Astrocyte (in vitro differentiated cells and primary cell): ENCODE results near the gene EIF3F. TPM values are rescaled to one million over a fixed set of nuclear protein-coding genes. Genes with fewer than 3 reads are reported as not detected.

Experiments used
- DNase-seq: peaks from one replicate; pipeline ENCODE4 v3.0.0-alpha.2; 2010; ENCODE audit warnings: low read depth
- FAIRE-seq: peaks from 2 replicates; lab custom pipeline; 2011; peaks lifted over from hg19 to GRCh38; lab: Jason Lieb, UNC
- H2AFZ ChIP-seq: 2 replicates; pipeline ENCODE4 v1.6.0; 2012; ENCODE audit warnings: low read depth, low read length, inconsistent platforms
- H3K27ac ChIP-seq: 2 replicates; pipeline ENCODE4 v1.5.1; 2011; ENCODE audit warnings: low read depth, low read length, inconsistent platforms
- H3K27me3 ChIP-seq: 2 replicates; pipeline ENCODE4 v1.6.0; 2011; ENCODE audit warnings: low read length, inconsistent platforms; ENCODE audit not compliant: insufficient read depth
- H3K36me3 ChIP-seq: 2 replicates; pipeline ENCODE4 v1.5.1; 2011; ENCODE audit warnings: low read length, inconsistent platforms; ENCODE audit not compliant: insufficient read depth
- H3K4me1 ChIP-seq: 2 replicates; pipeline ENCODE4 v1.5.1; 2011; ENCODE audit warnings: low read length, inconsistent platforms; ENCODE audit not compliant: insufficient read depth
- H3K4me2 ChIP-seq: 2 replicates; pipeline ENCODE4 v1.6.0; 2012; ENCODE audit warnings: low read length, inconsistent platforms
- H3K4me3 ChIP-seq: 2 replicates; pipeline ENCODE4 v1.5.1; 2011; ENCODE audit warnings: low read depth, mild to moderate bottlenecking, low read length, inconsistent platforms; ENCODE audit not compliant: insufficient read depth
- H3K79me2 ChIP-seq: 2 replicates; pipeline ENCODE4 v1.6.0; 2012; ENCODE audit warnings: mild to moderate bottlenecking, low read length, inconsistent platforms; ENCODE audit not compliant: insufficient read depth
- H3K9ac ChIP-seq: 2 replicates; pipeline ENCODE4 v1.6.0; 2012; ENCODE audit warnings: mild to moderate bottlenecking, low read length, inconsistent platforms
- H3K9me3 ChIP-seq: 2 replicates; pipeline ENCODE4 v1.5.1; 2012; ENCODE audit warnings: low read depth, mild to moderate bottlenecking, low read length, inconsistent platforms; ENCODE audit not compliant: insufficient read depth
- H4K20me1 ChIP-seq: 2 replicates; pipeline ENCODE4 v1.6.0; 2012; ENCODE audit warnings: low read length, inconsistent platforms; ENCODE audit not compliant: insufficient read depth
- H3K27ac Mint-ChIP-seq: one replicate; pipeline ENCODE4 v1.8.0; 2021; ENCODE audit warnings: mild to moderate bottlenecking, mixed read lengths; ENCODE audit not compliant: unreplicated experiment
- H3K27me3 Mint-ChIP-seq: one replicate; pipeline ENCODE4 v1.8.0; 2021; ENCODE audit warnings: low read depth, mixed read lengths; ENCODE audit not compliant: unreplicated experiment
- H3K36me3 Mint-ChIP-seq: one replicate; pipeline ENCODE4 v1.8.0; 2021; ENCODE audit warnings: low read depth, mixed read lengths; ENCODE audit not compliant: unreplicated experiment
- H3K4me1 Mint-ChIP-seq: one replicate; pipeline ENCODE4 v1.8.0; 2021; ENCODE audit warnings: low read depth, mixed read lengths; ENCODE audit not compliant: unreplicated experiment
- H3K4me3 Mint-ChIP-seq: one replicate; pipeline ENCODE4 v1.8.0; 2021; ENCODE audit warnings: mild to moderate bottlenecking, moderate library complexity, mixed read lengths; ENCODE audit not compliant: unreplicated experiment
- H3K9me3 Mint-ChIP-seq: one replicate; pipeline ENCODE4 v1.8.0; 2021; ENCODE audit warnings: mild to moderate bottlenecking, mixed read lengths; ENCODE audit not compliant: unreplicated experiment
- CTCF ChIP-seq: IDR thresholded peaks from 2 replicates; pipeline ENCODE4 v1.5.1; 2011; ENCODE audit warnings: low read depth, mild to moderate bottlenecking, inconsistent platforms, low read length, moderate library complexity; ENCODE audit not compliant: insufficient read depth
- EZH2 ChIP-seq: IDR thresholded peaks from 2 replicates; pipeline ENCODE4 v1.6.1; 2012; ENCODE audit warnings: mild to moderate bottlenecking, low read length, inconsistent platforms; ENCODE audit not compliant: insufficient read depth
- total RNA-seq: library from RNA; stranded (reverse); gene quantifications from 2 replicates; pipeline ENCODE4 v1.2.1, GENCODE V29; 2021

Gene EIF3F
- total RNA-seq, 1 donor from 2014 or later = 260 TPM

GRCh38 chr11:8032122-8032521 lies 45.0 kb downstream of the EIF3F start:
- Mint-ChIP-seq H3K9me3 (peaks cover 3% of the 10 kb centered on the region), H3K4me1 (peaks cover 6% of the 10 kb centered on the region), H3K27ac (no peak overlapping the region), H3K36me3 (no peaks in the 10 kb centered on the region), H3K27me3 (peaks cover 55% of the 10 kb centered on the region), H3K4me3 (no peak overlapping the region)
- H3K27me3 ChIP-seq = peaks cover 9% of the 10 kb centered on the region
- H4K20me1 ChIP-seq = no peaks in the 10 kb centered on the region
- no peak overlapping the region for H2AFZ ChIP-seq
- H3K9me3 ChIP-seq = no peaks in the 10 kb centered on the region
- no peaks in the 10 kb centered on the region for H3K36me3 ChIP-seq
- FAIRE-seq (no peak), DNase-seq (no peak)
- no peak for TF ChIP-seq CTCF
- TF ChIP-seq EZH2 = no peak
- H3K4me3 ChIP-seq = no peak overlapping the region
- no peak overlapping the region for H3K9ac ChIP-seq
- no peaks in the 10 kb centered on the region for H3K4me1 ChIP-seq
- no peak overlapping the region for H3K4me2 ChIP-seq
- H3K27ac ChIP-seq = no peak overlapping the region
- no peaks in the 10 kb centered on the region for H3K79me2 ChIP-seq

- Histone ChIP-seq H3K27ac (no peak overlapping the region), H3K4me1 (no peaks in the 10 kb centered on the region), H3K4me2 (peak overlapping the region; percentile 67), H3K79me2 (no peaks in the 10 kb centered on the region), H3K9me3 (no peaks in the 10 kb centered on the region), H3K27me3 (peaks cover 11% of the 10 kb centered on the region), H3K36me3 (no peaks in the 10 kb centered on the region), H3K4me3 (no peak overlapping the region), H2AFZ (peak overlapping the region; percentile 62), H4K20me1 (no peaks in the 10 kb centered on the region), H3K9ac (no peak overlapping the region)
- H3K27me3 Mint-ChIP-seq = peaks cover 61% of the 10 kb centered on the region
- peak overlapping the region; percentile 50 for H3K4me3 Mint-ChIP-seq
- no peak for TF ChIP-seq CTCF
- TF ChIP-seq EZH2 = no peak
- no peak for DNase-seq
- H3K4me1 Mint-ChIP-seq = peaks cover 6% of the 10 kb centered on the region
- H3K27ac Mint-ChIP-seq = peak overlapping the region; percentile 47
- H3K9me3 Mint-ChIP-seq = peaks cover 3% of the 10 kb centered on the region
- H3K36me3 Mint-ChIP-seq = no peaks in the 10 kb centered on the region
- FAIRE-seq = no peak
These were observed 45.6 kb downstream of the EIF3F start for GRCh38 chr11:8032576-8033304.
